Fibroblast of pulmonary artery (primary cell): ENCODE measurements around the gene HM13.
A peak's percentile ranks its signal among the peaks of the same experiment; 100 is the strongest.

Experiments
- DNase-seq: peaks from one replicate; pipeline ENCODE4 v3.0.0-alpha.2; 2010; ENCODE audit warnings: low read depth
- H3K4me3 ChIP-seq: replicated peaks from 2 replicates; pipeline ENCODE4 v1.5.1; 2011; ENCODE audit warnings: low read depth, mild to moderate bottlenecking, control low read depth, low read length, moderate library complexity
- CTCF ChIP-seq: IDR thresholded peaks from 2 replicates; pipeline ENCODE4 v1.5.1; 2011; ENCODE audit warnings: mild to moderate bottlenecking, control low read depth, low read length, inconsistent platforms; ENCODE audit errors: missing control alignments

The HM13 gene

GRCh38 chr20:31596831-31597480 lies 82.7 kb downstream of the HM13 start:
- H3K4me3 ChIP-seq, result no peak overlapping the region
- TF ChIP-seq CTCF, result no peak

GRCh38 chr20:31597481-31597855 lies 83.2 kb downstream of the HM13 start:
- DNase-seq, result no peak
- no peak for TF ChIP-seq CTCF

More at GRCh38 chr20:31596831-31597480, 82.7 kb downstream of the HM13 start:
- no peak for DNase-seq

GRCh38 chr20:31602431-31602778 lies 88.2 kb downstream of the HM13 start:
- TF ChIP-seq CTCF, result no peak
- H3K4me3 ChIP-seq, result no peak overlapping the region
- DNase-seq, result no peak

More at GRCh38 chr20:31597481-31597855, 83.2 kb downstream of the HM13 start:
- no peak overlapping the region for H3K4me3 ChIP-seq

- TF ChIP-seq CTCF, result no peak
- peak; percentile 80 for DNase-seq
Measured at GRCh38 chr20:31602779-31603441, 88.7 kb downstream of the HM13 start.

GRCh38 chr20:31603822-31604566 lies 89.8 kb downstream of the HM13 start:
- TF ChIP-seq CTCF, result no peak
- peak; percentile 98 for DNase-seq
- peak overlapping the region; percentile 97 for H3K4me3 ChIP-seq

More at GRCh38 chr20:31602779-31603441, 88.7 kb downstream of the HM13 start:
- no peak overlapping the region for H3K4me3 ChIP-seq

- DNase-seq, result no peak
- no peak for TF ChIP-seq CTCF
- H3K4me3 ChIP-seq, result peak overlapping the region; percentile 97
Measured at GRCh38 chr20:31604567-31605030, 90.4 kb downstream of the HM13 start.
